Neural progenitor cell (in vitro differentiated cells): ENCODE measurements around the gene CACNA1D.

Source experiments
- CTCF ChIP-seq: fragments of 200-600 bp; sonication (generic); IDR thresholded peaks from 2 replicates; pipeline ENCODE4 v1.5.1; 2017; ENCODE audit warnings: antibody characterized with exemption, mild to moderate bottlenecking
- EZH2 ChIP-seq: fragments of 200-600 bp; sonication (generic); IDR thresholded peaks from 2 replicates; pipeline ENCODE4 v1.6.1; 2017; ENCODE audit warnings: antibody characterized with exemption, mild to moderate bottlenecking, moderate library complexity

GRCh38 chr3:53668872-53669271 lies 174.5 kb downstream of the CACNA1D start:
- peak; percentile 54 for TF ChIP-seq CTCF
- no peak for TF ChIP-seq EZH2
